Progenitor cell of endocrine pancreas (in vitro differentiated cells): Measurements from ENCODE around the gene C22orf31. TPM values are rescaled to one million over a fixed set of nuclear protein-coding genes. Genes with fewer than 3 reads are reported as not detected.

Source experiments
- DNase-seq: peaks from one replicate; pipeline ENCODE4 v3.0.0; 2021; ENCODE audit warnings: low spot score; ENCODE audit not compliant: unreplicated experiment
- H3K27ac Mint-ChIP-seq: 2 replicates; pipeline ENCODE4 v1.8.0; 2021; ENCODE audit warnings: mild to moderate bottlenecking, moderate library complexity, mixed read lengths
- H3K27me3 Mint-ChIP-seq: 2 replicates; pipeline ENCODE4 v1.8.0; 2021; ENCODE audit warnings: mixed read lengths
- H3K36me3 Mint-ChIP-seq: 2 replicates; pipeline ENCODE4 v1.8.0; 2022; ENCODE audit warnings: mixed read lengths; ENCODE audit not compliant: insufficient read depth
- H3K4me1 Mint-ChIP-seq: 2 replicates; pipeline ENCODE4 v1.8.0; 2021; ENCODE audit warnings: low read depth, mixed read lengths
- H3K4me3 Mint-ChIP-seq: 2 replicates; pipeline ENCODE4 v1.8.0; 2021; ENCODE audit warnings: low read depth, mild to moderate bottlenecking, moderate library complexity, mixed read lengths
- H3K9me3 Mint-ChIP-seq: 2 replicates; pipeline ENCODE4 v1.8.0; 2021; ENCODE audit warnings: low read depth, mixed read lengths
- total RNA-seq: library from RNA; stranded (reverse); gene quantifications from 2 replicates; pipeline ENCODE4 v1.2.1, GENCODE V29; 2021
- TF ChIP-seq, protein P1 (sequence below): fragments of 200-600 bp; sonication (generic); IDR thresholded peaks from one replicate; pipeline ENCODE4 v1.5.0; 2021; ENCODE audit warnings: antibody characterized with exemption, mild to moderate bottlenecking; ENCODE audit not compliant: unreplicated experiment

C22orf31 gene
- total RNA-seq, 1 donor from 2014 or later: not detected

GRCh38 chr22:29009148-29009547, 52.5 kb downstream of the C22orf31 start:
- DNase-seq: no peak
- TF ChIP-seq, protein P1, sequence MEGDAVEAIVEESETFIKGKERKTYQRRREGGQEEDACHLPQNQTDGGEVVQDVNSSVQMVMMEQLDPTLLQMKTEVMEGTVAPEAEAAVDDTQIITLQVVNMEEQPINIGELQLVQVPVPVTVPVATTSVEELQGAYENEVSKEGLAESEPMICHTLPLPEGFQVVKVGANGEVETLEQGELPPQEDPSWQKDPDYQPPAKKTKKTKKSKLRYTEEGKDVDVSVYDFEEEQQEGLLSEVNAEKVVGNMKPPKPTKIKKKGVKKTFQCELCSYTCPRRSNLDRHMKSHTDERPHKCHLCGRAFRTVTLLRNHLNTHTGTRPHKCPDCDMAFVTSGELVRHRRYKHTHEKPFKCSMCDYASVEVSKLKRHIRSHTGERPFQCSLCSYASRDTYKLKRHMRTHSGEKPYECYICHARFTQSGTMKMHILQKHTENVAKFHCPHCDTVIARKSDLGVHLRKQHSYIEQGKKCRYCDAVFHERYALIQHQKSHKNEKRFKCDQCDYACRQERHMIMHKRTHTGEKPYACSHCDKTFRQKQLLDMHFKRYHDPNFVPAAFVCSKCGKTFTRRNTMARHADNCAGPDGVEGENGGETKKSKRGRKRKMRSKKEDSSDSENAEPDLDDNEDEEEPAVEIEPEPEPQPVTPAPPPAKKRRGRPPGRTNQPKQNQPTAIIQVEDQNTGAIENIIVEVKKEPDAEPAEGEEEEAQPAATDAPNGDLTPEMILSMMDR: no peak
- Mint-ChIP-seq H3K4me3 (no peak overlapping the region), H3K36me3 (no peaks in the 10 kb centered on the region), H3K27me3 (no peaks in the 10 kb centered on the region), H3K4me1 (peaks cover 29% of the 10 kb centered on the region), H3K27ac (no peak overlapping the region), H3K9me3 (no peaks in the 10 kb centered on the region)

Other genes with a start within 250 kb of the C22orf31 start
- 7.5 and 9.5 TPM in 2 replicates for gene ZNRF3, start 178.3 kb downstream of the C22orf31 start, total RNA-seq
- 10.5 and 11.5 TPM in 2 replicates for gene KREMEN1, start 11.2 kb upstream of the C22orf31 start, total RNA-seq
- 18.9 and 20.6 TPM in 2 replicates for gene EMID1, start 144.1 kb upstream of the C22orf31 start, total RNA-seq
- 65.1 and 66.4 TPM in 2 replicates for gene RHBDD3, start 206.2 kb upstream of the C22orf31 start, total RNA-seq
- gene EWSR1, start 206.4 kb upstream of the C22orf31 start, total RNA-seq: 442 and 443 TPM in 2 replicates
- gene GAS2L1, start 244.8 kb upstream of the C22orf31 start, total RNA-seq: 10.6 and 11.5 TPM in 2 replicates